Peyer's patch (tissue), 4 donors: Measurements from ENCODE around the gene AOAH. TPM values are rescaled to one million over a fixed set of nuclear protein-coding genes. Genes with fewer than 3 reads are reported as not detected.
A peak's percentile ranks its signal among the peaks of the same experiment; 100 is the strongest.

Source experiments
- DNase-seq, 3 donors: peaks; one replicate each; pipeline ENCODE4 v3.0.0-alpha.2; 2017 to 2019
- H3K27ac ChIP-seq, 4 donors: fragments of 200-600 bp; sonication (generic); one replicate each; pipeline ENCODE4 v1.5.1; 2016 to 2019
- H3K27me3 ChIP-seq, 2 donors: fragments of 200-600 bp; sonication (generic); one replicate each; pipeline ENCODE4 v1.5.1; 2019
- H3K36me3 ChIP-seq, 3 donors: fragments of 200-600 bp; sonication (generic); one replicate each; pipeline ENCODE4 v1.5.1; 2016 to 2019
- H3K4me1 ChIP-seq, 4 donors: fragments of 200-600 bp; sonication (generic); one replicate each; pipeline ENCODE4 v1.5.1; 2016 to 2019
- H3K4me3 ChIP-seq, 4 donors: fragments of 200-600 bp; sonication (generic); 1 replicate in 3 of 4; 2 replicates in 1 of 4; pipeline ENCODE4 v1.5.1; 2016 to 2019; ENCODE audit warnings: mild to moderate bottlenecking in 1 of 4
- H3K9me3 ChIP-seq, 4 donors: fragments of 200-600 bp; sonication (generic); one replicate each; pipeline ENCODE4 v1.5.1; 2016 to 2019; ENCODE audit warnings: mild to moderate bottlenecking in 1 of 4
- POLR2A ChIP-seq, 2 donors: fragments of 450-650 bp; IDR thresholded peaks; one replicate each; pipeline ENCODE4 v1.5.1; 2017; ENCODE audit warnings: antibody characterized with exemption in 2 of 2, mild to moderate bottlenecking in 2 of 2, moderate library complexity in 2 of 2
- total RNA-seq, 4 donors: library from RNA; depleted of rRNA; stranded (reverse); fragments of >200 nt; gene quantifications; one replicate each; pipeline ENCODE4 v1.1.0, GENCODE V29; 2016
- TF ChIP-seq, protein P1 (sequence below), 6 experiments: fragments of 450-650 bp in 4 of 6; fragments of 200-600 bp in 2 of 6; sonication (generic) in 1 of 6; IDR thresholded peaks; one replicate each; pipeline ENCODE4 v1.5.1; 2017 to 2019; ENCODE audit warnings: antibody characterized with exemption in 6 of 6, mild to moderate bottlenecking in 3 of 6, moderate library complexity in 1 of 6

AOAH gene
- total RNA-seq, 4 donors from 2014 or later: 33.3 to 60.2 (median 43.6) TPM

DNA sequence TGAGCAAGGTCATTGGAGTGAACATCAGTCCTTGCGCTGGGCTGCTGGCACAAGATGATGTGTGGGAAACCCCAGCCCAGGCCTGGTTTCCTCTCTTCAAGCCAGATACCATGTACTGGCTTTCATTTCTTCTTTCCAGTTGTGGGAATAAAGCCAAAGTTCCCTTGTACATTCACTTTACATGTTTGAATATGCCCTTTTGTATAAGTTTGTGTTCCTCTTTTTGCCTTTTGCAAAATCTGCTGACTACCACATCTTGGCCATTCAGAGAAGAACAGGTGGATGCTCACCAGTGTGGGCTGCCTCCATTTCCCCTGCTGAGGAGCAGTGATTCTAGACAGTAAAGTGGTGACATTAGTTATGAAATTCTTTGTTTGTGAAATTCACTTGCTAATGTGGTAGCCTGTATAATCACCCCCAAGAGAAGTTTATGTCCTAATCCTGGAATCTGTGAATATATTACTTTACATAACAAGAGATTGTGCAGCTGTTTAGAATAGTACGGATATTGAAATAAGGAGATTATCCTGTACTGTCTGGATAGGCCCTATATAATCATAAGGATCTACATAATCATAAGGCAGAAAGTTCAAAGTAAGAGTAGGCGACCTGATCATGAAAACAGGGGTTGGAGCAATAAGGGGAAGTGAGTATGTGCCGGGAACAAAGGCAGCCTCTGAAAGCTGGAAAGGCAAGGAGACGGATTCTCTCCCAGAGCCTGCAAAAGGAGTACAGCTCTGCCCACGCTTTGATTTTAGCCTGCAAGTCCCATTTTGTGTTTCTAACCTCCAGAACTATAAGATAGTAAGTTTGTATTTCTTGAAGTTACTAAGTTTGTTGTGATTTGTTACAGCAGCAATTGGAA, 18.8 kb upstream of the AOAH start:
- H3K27ac ChIP-seq: no peak overlapping the region
- H3K4me1 ChIP-seq: no peaks in the 10 kb centered on the region
- H3K9me3 ChIP-seq: no peaks in the 10 kb centered on the region
- no peak for DNase-seq
- TF ChIP-seq, protein P1, sequence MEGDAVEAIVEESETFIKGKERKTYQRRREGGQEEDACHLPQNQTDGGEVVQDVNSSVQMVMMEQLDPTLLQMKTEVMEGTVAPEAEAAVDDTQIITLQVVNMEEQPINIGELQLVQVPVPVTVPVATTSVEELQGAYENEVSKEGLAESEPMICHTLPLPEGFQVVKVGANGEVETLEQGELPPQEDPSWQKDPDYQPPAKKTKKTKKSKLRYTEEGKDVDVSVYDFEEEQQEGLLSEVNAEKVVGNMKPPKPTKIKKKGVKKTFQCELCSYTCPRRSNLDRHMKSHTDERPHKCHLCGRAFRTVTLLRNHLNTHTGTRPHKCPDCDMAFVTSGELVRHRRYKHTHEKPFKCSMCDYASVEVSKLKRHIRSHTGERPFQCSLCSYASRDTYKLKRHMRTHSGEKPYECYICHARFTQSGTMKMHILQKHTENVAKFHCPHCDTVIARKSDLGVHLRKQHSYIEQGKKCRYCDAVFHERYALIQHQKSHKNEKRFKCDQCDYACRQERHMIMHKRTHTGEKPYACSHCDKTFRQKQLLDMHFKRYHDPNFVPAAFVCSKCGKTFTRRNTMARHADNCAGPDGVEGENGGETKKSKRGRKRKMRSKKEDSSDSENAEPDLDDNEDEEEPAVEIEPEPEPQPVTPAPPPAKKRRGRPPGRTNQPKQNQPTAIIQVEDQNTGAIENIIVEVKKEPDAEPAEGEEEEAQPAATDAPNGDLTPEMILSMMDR (IDR thresholded peaks at IDR 0.05): no peak
- TF ChIP-seq POLR2A (IDR thresholded peaks at IDR 0.05): no peak
- no peak overlapping the region for H3K4me3 ChIP-seq
- H3K27me3 ChIP-seq: no peaks in the 10 kb centered on the region
- H3K36me3 ChIP-seq: no peaks in the 10 kb centered on the region

DNA sequence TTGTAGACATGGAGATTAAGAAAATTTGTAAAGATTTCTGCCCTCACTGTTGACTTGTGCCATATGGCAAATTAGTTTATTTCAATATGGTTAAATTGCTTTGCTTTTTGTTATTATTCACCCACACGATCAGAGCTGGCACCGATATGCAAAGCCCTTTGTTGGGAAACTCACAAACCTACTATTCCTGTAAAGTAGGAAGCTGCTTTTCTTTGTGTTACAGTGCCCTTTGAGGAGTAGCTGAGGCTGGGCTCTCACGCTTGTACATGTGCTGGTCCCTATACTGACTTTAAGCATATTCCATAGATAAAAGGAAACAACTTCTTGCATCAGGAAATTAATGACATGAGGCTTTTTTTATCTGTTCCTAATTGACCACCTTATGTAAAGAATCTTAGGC, 17.6 kb upstream of the AOAH start:
- H3K36me3 ChIP-seq: no peaks in the 10 kb centered on the region
- DNase-seq: no peak
- no peaks in the 10 kb centered on the region for H3K9me3 ChIP-seq
- H3K27ac ChIP-seq: no peak overlapping the region
- no peak overlapping the region for H3K4me3 ChIP-seq
- no peak for TF ChIP-seq POLR2A (IDR thresholded peaks at IDR 0.05)
- TF ChIP-seq, protein P1 (IDR thresholded peaks at IDR 0.05): no peak
- no peaks in the 10 kb centered on the region for H3K27me3 ChIP-seq
- H3K4me1 ChIP-seq: no peaks in the 10 kb centered on the region

DNA sequence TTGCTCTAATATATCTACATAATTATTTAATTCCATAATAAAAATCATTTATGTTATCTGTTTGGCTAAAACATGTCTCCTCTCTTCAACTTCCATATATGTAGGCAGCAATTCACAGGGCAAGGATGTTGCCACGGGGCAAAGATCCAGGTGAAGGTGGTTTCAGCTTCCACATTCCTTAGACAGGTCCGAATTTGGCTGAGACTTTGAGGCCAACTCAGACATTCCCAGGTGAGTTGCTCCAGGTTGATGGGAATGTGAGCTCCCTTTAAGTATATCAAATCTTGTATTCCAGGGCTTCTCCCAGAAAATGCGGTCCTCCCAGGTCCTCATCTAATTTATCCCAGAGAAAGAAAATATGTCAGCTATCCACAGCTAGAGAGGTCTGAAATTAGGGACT, 15.1 kb upstream of the AOAH start:
- no peak for DNase-seq
- H3K27me3 ChIP-seq: no peaks in the 10 kb centered on the region
- H3K36me3 ChIP-seq: no peaks in the 10 kb centered on the region
- peaks cover 0 to 7% (median 0%) of the 10 kb centered on the region in 4 donors for H3K4me1 ChIP-seq
- no peak for TF ChIP-seq POLR2A (IDR thresholded peaks at IDR 0.05)
- TF ChIP-seq, protein P1 (IDR thresholded peaks at IDR 0.05): no peak
- H3K4me3 ChIP-seq: no peak overlapping the region
- H3K27ac ChIP-seq: no peak overlapping the region
- no peaks in the 10 kb centered on the region for H3K9me3 ChIP-seq

DNA sequence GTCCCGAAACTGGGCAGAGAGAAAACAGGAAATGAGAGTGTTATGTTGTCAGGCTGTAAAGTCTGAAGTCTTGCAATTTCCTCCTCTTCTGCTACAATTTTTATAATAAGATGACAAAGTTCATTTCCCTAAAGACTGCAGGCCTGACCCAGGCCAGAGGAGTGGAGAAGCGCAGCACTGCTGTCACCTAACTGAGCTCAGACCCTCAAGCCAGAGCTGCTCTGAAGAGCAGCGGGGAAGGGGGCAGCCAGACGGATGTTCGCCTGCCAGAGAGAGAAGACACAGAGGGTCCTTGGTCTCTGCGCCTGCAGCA, 12.6 kb upstream of the AOAH start:
- Histone ChIP-seq H3K9me3 (no peaks in the 10 kb centered on the region), H3K4me1 (peaks cover 0 to 7% (median 0%) of the 10 kb centered on the region in 4 donors), H3K4me3 (peak overlapping the region in 1 of 4 donors; percentile 11), H3K27ac (peak overlapping the region in 3 of 4 donors; percentile 48 to 66 (median 49)), H3K36me3 (no peaks in the 10 kb centered on the region), H3K27me3 (no peaks in the 10 kb centered on the region)
- no peak for DNase-seq
- no peak for TF ChIP-seq POLR2A (IDR thresholded peaks at IDR 0.05)
- TF ChIP-seq, protein P1 (IDR thresholded peaks at IDR 0.05): no peak

DNA sequence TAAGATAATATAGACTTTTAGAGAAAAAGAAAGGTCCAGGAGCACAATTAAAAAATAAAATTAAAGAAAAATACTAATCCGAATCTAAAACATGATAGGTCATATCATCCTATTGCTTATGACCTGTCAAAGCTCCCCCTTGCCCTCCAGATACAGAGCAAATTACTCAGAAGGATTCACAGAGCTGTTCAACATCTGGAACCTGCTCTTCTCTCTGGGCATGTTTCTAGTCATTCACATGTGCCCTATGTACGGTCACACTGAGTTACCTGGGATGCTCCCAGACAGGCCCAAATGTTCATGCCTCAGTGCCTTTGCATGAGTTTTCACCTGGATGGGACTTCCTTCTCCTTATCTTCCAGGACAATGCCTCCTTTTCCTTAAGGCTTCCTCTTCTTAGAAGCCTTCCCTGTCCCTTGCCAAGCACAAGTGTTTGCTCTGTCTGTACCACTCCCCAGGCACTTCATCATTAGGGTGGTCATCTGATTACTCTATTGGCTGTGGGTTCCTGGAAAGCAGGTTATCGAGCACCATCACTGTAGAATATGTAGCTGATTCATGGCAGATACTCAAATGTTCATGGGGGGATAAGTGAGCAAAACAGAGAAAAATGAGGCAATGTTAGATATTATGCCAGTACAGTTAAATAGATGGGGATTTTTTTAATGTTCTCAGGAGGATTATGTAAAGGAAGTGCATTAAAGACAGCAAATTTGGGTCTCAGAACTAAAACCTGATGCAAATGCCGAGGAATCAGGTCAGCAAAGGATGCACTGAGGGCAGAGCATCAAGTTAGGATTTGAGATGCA, 12.0 kb upstream of the AOAH start:
- no peaks in the 10 kb centered on the region for H3K9me3 ChIP-seq
- peaks cover 0 to 7% (median 0%) of the 10 kb centered on the region in 4 donors for H3K4me1 ChIP-seq
- peak overlapping the region in 1 of 4 donors; percentile 21 for H3K27ac ChIP-seq
- no peaks in the 10 kb centered on the region for H3K36me3 ChIP-seq
- H3K27me3 ChIP-seq: no peaks in the 10 kb centered on the region
- DNase-seq: no peak
- H3K4me3 ChIP-seq: no peak overlapping the region
- TF ChIP-seq, protein P1 (IDR thresholded peaks at IDR 0.05): no peak
- no peak for TF ChIP-seq POLR2A (IDR thresholded peaks at IDR 0.05)
